ENCODE measurements around the gene BRPF1. TPM values are rescaled to one million over a fixed set of nuclear protein-coding genes. Genes with fewer than 3 reads are reported as not detected.
A peak's percentile ranks its signal among the peaks of the same experiment; 100 is the strongest.

The BRPF1 gene
- total RNA-seq, 1 donor from 2014 or later, result 10.4 TPM

GRCh38 chr3:9703240-9703639 lies 28.3 kb upstream of the BRPF1 start:
- DNase-seq (ENCODE audit: low spot score), result no peak

- DNase-seq (ENCODE audit: low spot score), result no peak
These were observed 27.7 kb upstream of the BRPF1 start, which contains the start of gene CPNE9 for GRCh38 chr3:9703736-9704346. Gene CPNE9 (plus strand): TSS chr3:9703833. CDS start chr3:9703997, 164 bp downstream.

- peak; percentile 29 for DNase-seq (ENCODE audit: low spot score)
These were observed 26.9 kb upstream of the BRPF1 start for GRCh38 chr3:9704347-9705322.

- no peak for DNase-seq (ENCODE audit: low spot score)
These were observed 21.3 kb upstream of the BRPF1 start for GRCh38 chr3:9710174-9710739.

GRCh38 chr3:9712415-9712814 lies 19.1 kb upstream of the BRPF1 start:
- DNase-seq (ENCODE audit: low spot score), result no peak

GRCh38 chr3:9713142-9713541 lies 18.4 kb upstream of the BRPF1 start:
- DNase-seq (ENCODE audit: low spot score), result no peak

- no peak for DNase-seq (ENCODE audit: low spot score)
These were observed 16.4 kb upstream of the BRPF1 start for GRCh38 chr3:9715136-9715535.

- peak; percentile 89 for DNase-seq (ENCODE audit: low spot score)
These were observed 15.6 kb upstream of the BRPF1 start for GRCh38 chr3:9715764-9716437.

- no peak for DNase-seq (ENCODE audit: low spot score)
These were observed 14.6 kb upstream of the BRPF1 start for GRCh38 chr3:9716801-9717555.

GRCh38 chr3:9717563-9717962 lies 14.0 kb upstream of the BRPF1 start:
- DNase-seq (ENCODE audit: low spot score), result no peak

GRCh38 chr3:9718118-9718517 lies 13.4 kb upstream of the BRPF1 start:
- no peak for DNase-seq (ENCODE audit: low spot score)

GRCh38 chr3:9721015-9721699 lies 10.4 kb upstream of the BRPF1 start:
- DNase-seq (ENCODE audit: low spot score), result no peak

GRCh38 chr3:9721700-9722060 lies 9.9 kb upstream of the BRPF1 start:
- DNase-seq (ENCODE audit: low spot score), result no peak

- no peak for DNase-seq (ENCODE audit: low spot score)
These were observed 5.6 kb upstream of the BRPF1 start for GRCh38 chr3:9725775-9726515.

GRCh38 chr3:9727041-9727595 lies 4.4 kb upstream of the BRPF1 start:
- DNase-seq (ENCODE audit: low spot score), result no peak

GRCh38 chr3:9727743-9728142 lies 3.8 kb upstream of the BRPF1 start:
- no peak for DNase-seq (ENCODE audit: low spot score)

GRCh38 chr3:9729419-9729818 lies 2.1 kb upstream of the BRPF1 start:
- DNase-seq (ENCODE audit: low spot score), result no peak

GRCh38 chr3:9730657-9731205 lies 804 bp upstream of the BRPF1 start:
- no peak for DNase-seq (ENCODE audit: low spot score)

- no peak for DNase-seq (ENCODE audit: low spot score)
These were observed 675 bp downstream of the BRPF1 start for GRCh38 chr3:9732080-9732739.

Measured in umbilical cord (tissue), 2 donors.